ENCODE results near the gene TUBB.

GRCh38 chr6:30712441-30712945 lies 7.7 kb upstream of the TUBB start:
- no peak for TF ChIP-seq ZNF70 (CRISPR knock-in tag; IDR thresholded peaks at IDR 0.05)
- no peak for TF ChIP-seq CSRNP3 (CRISPR knock-in tag; IDR thresholded peaks at IDR 0.05)
- no peak for TF ChIP-seq GLIS3 (CRISPR knock-in tag; IDR thresholded peaks at IDR 0.05)
- no peak for TF ChIP-seq ZC3H10 (CRISPR knock-in tag; IDR thresholded peaks at IDR 0.05)
- TF ChIP-seq ZFP3 (CRISPR knock-in tag; IDR thresholded peaks at IDR 0.05), result no peak
- no peak for TF ChIP-seq TCF4 (CRISPR knock-in tag; IDR thresholded peaks at IDR 0.05; ENCODE audit: borderline replicate concordance)
- TF ChIP-seq BACH2 (CRISPR knock-in tag; IDR thresholded peaks at IDR 0.05; ENCODE audit: borderline replicate concordance), result no peak
- no peak for TF ChIP-seq PATZ1 (CRISPR knock-in tag; IDR thresholded peaks at IDR 0.05; ENCODE audit: borderline replicate concordance)
